Stimulated activated CD4-positive, alpha-beta T cell treated with anti-CD3 and anti-CD28 coated beads, Interleukin-15, amount 100 ng/mL, for 48 hours (primary cell): ENCODE measurements around the gene APCDD1.
"Not testable (repeated sequence)": the region's sequence is repeated elsewhere in the genome, so short reads cannot be mapped to it uniquely, and the experiment has no call there.

Experiments
- DNase-seq, 2 donors: peaks; one replicate each; pipeline ENCODE4 v3.0.0-alpha.2; 2020; ENCODE audit warnings: low read depth in 2 of 2

The APCDD1 gene

GRCh38 chr18:10490401-10491165 is 36.1 kb downstream of the APCDD1 start:
- peak; percentile 56 to 61 for DNase-seq

GRCh38 chr18:10495936-10496335 is 41.5 kb downstream of the APCDD1 start:
- DNase-seq, result no peak

- DNase-seq, result no peak
Measured at GRCh38 chr18:10497206-10497749, 42.8 kb downstream of the APCDD1 start.

- no peak for DNase-seq
Measured at GRCh38 chr18:10499230-10499629, 44.8 kb downstream of the APCDD1 start.

GRCh38 chr18:10500038-10500437 is 45.6 kb downstream of the APCDD1 start:
- no peak for DNase-seq

GRCh38 chr18:10504723-10505122 is 50.3 kb downstream of the APCDD1 start:
- DNase-seq, result no peak

- DNase-seq, result not testable (repeated sequence)
Measured at GRCh38 chr18:10505892-10506291, 51.5 kb downstream of the APCDD1 start.

GRCh38 chr18:10508591-10508990 is 54.2 kb downstream of the APCDD1 start:
- DNase-seq, result no peak

- no peak for DNase-seq
Measured at GRCh38 chr18:10511236-10511635, 56.8 kb downstream of the APCDD1 start.

GRCh38 chr18:10514082-10514481 is 59.6 kb downstream of the APCDD1 start:
- DNase-seq, result no peak

- no peak for DNase-seq
Measured at GRCh38 chr18:10514601-10515000, 60.2 kb downstream of the APCDD1 start.

GRCh38 chr18:10515456-10515855 is 61.0 kb downstream of the APCDD1 start:
- DNase-seq, result no peak

- DNase-seq, result no peak
Measured at GRCh38 chr18:10516078-10516477, 61.6 kb downstream of the APCDD1 start.

- no peak for DNase-seq
Measured at GRCh38 chr18:10518595-10519255, 64.3 kb downstream of the APCDD1 start.

GRCh38 chr18:10519366-10519765 is 64.9 kb downstream of the APCDD1 start:
- DNase-seq, result no peak

- peak; percentile 41 to 55 for DNase-seq
Measured at GRCh38 chr18:10519999-10520935, 65.8 kb downstream of the APCDD1 start.

- DNase-seq, result no peak
Measured at GRCh38 chr18:10521566-10521965, 67.1 kb downstream of the APCDD1 start.

GRCh38 chr18:10522574-10522973 is 68.1 kb downstream of the APCDD1 start:
- DNase-seq, result no peak

- DNase-seq, result no peak
Measured at GRCh38 chr18:10523544-10523943, 69.1 kb downstream of the APCDD1 start.

- DNase-seq, result no peak
Measured at GRCh38 chr18:10524507-10525370, 70.3 kb downstream of the APCDD1 start.

- DNase-seq, result no peak
Measured at GRCh38 chr18:10525371-10525691, 70.9 kb downstream of the APCDD1 start.
